Activated naive CD4-positive, alpha-beta T cell treated with Interleukin-2 at 50 U/mL for 16 hours (primary cell): ENCODE data around the gene GUCY2C.
A peak's percentile ranks its signal among the peaks of the same experiment; 100 is the strongest.
"Not testable (repeated sequence)": the region's sequence is repeated elsewhere in the genome, so short reads cannot be mapped to it uniquely, and the experiment has no call there.

ENCODE experiments used
- DNase-seq: peaks from one replicate; pipeline ENCODE4 v3.0.0-alpha.2; 2020

Gene GUCY2C

GRCh38 chr12:14696265-14696741 lies at the start of gene GUCY2C:
Gene GUCY2C, minus strand, starts transcription at chr12:14696599. Its CDS starts 151 bp downstream, at chr12:14696448.
- DNase-seq = no peak

GRCh38 chr12:14743061-14743460 lies 46.7 kb upstream of the GUCY2C start:
- DNase-seq = no peak

GRCh38 chr12:14741942-14742341 lies 45.5 kb upstream of the GUCY2C start:
- DNase-seq = no peak

GRCh38 chr12:14741153-14741552 lies 44.8 kb upstream of the GUCY2C start:
- DNase-seq = no peak

- not testable (repeated sequence) for DNase-seq
Measured at GRCh38 chr12:14736441-14736840, 40.0 kb upstream of the GUCY2C start.

- no peak for DNase-seq
Measured at GRCh38 chr12:14731821-14732220, 35.4 kb upstream of the GUCY2C start.

GRCh38 chr12:14729586-14729985 lies 33.2 kb upstream of the GUCY2C start:
- no peak for DNase-seq

- DNase-seq = peak; percentile 49
Measured at GRCh38 chr12:14723763-14724162, 27.4 kb upstream of the GUCY2C start.

- peak; percentile 44 for DNase-seq
Measured at GRCh38 chr12:14716848-14717444, 20.5 kb upstream of the GUCY2C start.

GRCh38 chr12:14714437-14714836 lies 18.0 kb upstream of the GUCY2C start:
- no peak for DNase-seq

GRCh38 chr12:14710632-14711320 lies 14.4 kb upstream of the GUCY2C start:
- DNase-seq = no peak

GRCh38 chr12:14701809-14702568 lies 5.6 kb upstream of the GUCY2C start:
- no peak for DNase-seq

- no peak for DNase-seq
Measured at GRCh38 chr12:14700935-14701334, 4.5 kb upstream of the GUCY2C start.

GRCh38 chr12:14699923-14700322 lies 3.5 kb upstream of the GUCY2C start:
- no peak for DNase-seq

- DNase-seq = no peak
Measured at GRCh38 chr12:14698555-14698954, 2.2 kb upstream of the GUCY2C start.

GRCh38 chr12:14695715-14696141 lies 671 bp downstream of the GUCY2C start:
- no peak for DNase-seq

GRCh38 chr12:14694970-14695369 lies 1.4 kb downstream of the GUCY2C start:
- no peak for DNase-seq

- no peak for DNase-seq
Measured at GRCh38 chr12:14694145-14694714, 2.2 kb downstream of the GUCY2C start.

- DNase-seq = no peak
Measured at GRCh38 chr12:14693116-14693515, 3.3 kb downstream of the GUCY2C start.

GRCh38 chr12:14691560-14691959 lies 4.8 kb downstream of the GUCY2C start:
- DNase-seq = no peak

GRCh38 chr12:14689996-14690395 lies 6.4 kb downstream of the GUCY2C start:
- DNase-seq = no peak

GRCh38 chr12:14689144-14689543 lies 7.3 kb downstream of the GUCY2C start:
- no peak for DNase-seq

GRCh38 chr12:14682231-14682630 lies 14.2 kb downstream of the GUCY2C start:
- not testable (repeated sequence) for DNase-seq
